Stimulated activated CD4-positive, alpha-beta T cell treated with anti-CD3 and anti-CD28 coated beads, Interleukin-12 subunit alpha, Interleukin-12 subunit beta, amount 100 ng/mL, for 24 hours (primary cell): ENCODE data around the gene EXOC1.
"Not testable (repeated sequence)": the region's sequence is repeated elsewhere in the genome, so short reads cannot be mapped to it uniquely, and the experiment has no call there.

Experiments
- DNase-seq, 2 experiments: peaks; one replicate each; pipeline ENCODE4 v3.0.0-alpha.2; 2020; ENCODE audit warnings: low read depth in 2 of 2

The EXOC1 gene

GRCh38 chr4:55907469-55907868, 54.0 kb downstream of the EXOC1 start:
- no peak for DNase-seq

GRCh38 chr4:55910140-55910539, 56.7 kb downstream of the EXOC1 start:
- no peak for DNase-seq

GRCh38 chr4:55912249-55912648, 58.8 kb downstream of the EXOC1 start:
- DNase-seq: no peak

GRCh38 chr4:55920571-55920970, 67.1 kb downstream of the EXOC1 start:
- DNase-seq: no peak

- no peak for DNase-seq
Observed at GRCh38 chr4:55921093-55921492, 67.6 kb downstream of the EXOC1 start.

GRCh38 chr4:55925241-55925640, 71.8 kb downstream of the EXOC1 start:
- DNase-seq: no peak

GRCh38 chr4:55926610-55927009, 73.2 kb downstream of the EXOC1 start:
- DNase-seq: no peak

- DNase-seq: no peak
Observed at GRCh38 chr4:55927803-55928437, 74.5 kb downstream of the EXOC1 start.

- no peak for DNase-seq
Observed at GRCh38 chr4:55928846-55929245, 75.4 kb downstream of the EXOC1 start.

GRCh38 chr4:55931043-55931442, 77.6 kb downstream of the EXOC1 start:
- no peak for DNase-seq

- DNase-seq: no peak
Observed at GRCh38 chr4:55931833-55932232, 78.4 kb downstream of the EXOC1 start.

- DNase-seq: no peak
Observed at GRCh38 chr4:55932511-55932910, 79.1 kb downstream of the EXOC1 start.

GRCh38 chr4:55933611-55934010, 80.2 kb downstream of the EXOC1 start:
- no peak for DNase-seq

- not testable (repeated sequence) for DNase-seq
Observed at GRCh38 chr4:55935907-55936306, 82.5 kb downstream of the EXOC1 start.

- DNase-seq: no peak
Observed at GRCh38 chr4:55938481-55938880, 85.0 kb downstream of the EXOC1 start.

GRCh38 chr4:55939421-55939820, 86.0 kb downstream of the EXOC1 start:
- DNase-seq: no peak

GRCh38 chr4:55941881-55942396, 88.5 kb downstream of the EXOC1 start:
- no peak for DNase-seq

- no peak for DNase-seq
Observed at GRCh38 chr4:55947254-55947882, 93.9 kb downstream of the EXOC1 start.

- peak; percentile 14 to 21 for DNase-seq
Observed at GRCh38 chr4:55947912-55948725, 94.7 kb downstream of the EXOC1 start.

GRCh38 chr4:55948726-55949481, 95.5 kb downstream of the EXOC1 start, which contains the start of gene CEP135:
Gene CEP135 (plus strand): TSS chr4:55948945. CDS start chr4:55952131, 3,186 bp downstream.
- peak; percentile 79 to 83 for DNase-seq

GRCh38 chr4:55949482-55949802, 96.0 kb downstream of the EXOC1 start:
- no peak for DNase-seq
